ENCODE measurements around the gene PLEK. TPM values are rescaled to one million over a fixed set of nuclear protein-coding genes. Genes with fewer than 3 reads are reported as not detected.

The PLEK gene
- total and polyA plus RNA-seq, 4 donors = 2.6 to 40.6 (median 4.6) TPM

- H3K4me1 ChIP-seq (ENCODE audit: control insufficient read depth in 4 of 4, insufficient read depth in 4 of 4, low read length in 3 of 4) = no peaks in the 10 kb centered on the region
- peaks cover 0 to 5% (median 0%) of the 10 kb centered on the region in 4 donors for H3K27me3 ChIP-seq (ENCODE audit: control insufficient read depth in 4 of 4, insufficient read depth in 4 of 4, low read length in 3 of 4)
- no peaks in the 10 kb centered on the region for H3K36me3 ChIP-seq (ENCODE audit: control insufficient read depth in 4 of 4, insufficient read depth in 3 of 4, low read depth in 1 of 4, low read length in 3 of 4)
- no peak for DNase-seq (ENCODE audit: low spot score)
- H3K27ac ChIP-seq (ENCODE audit: low read depth in 1 of 2, low read length in 2 of 2) = no peak overlapping the region
- TF ChIP-seq REST (IDR thresholded peaks at IDR 0.05) = no peak
- no peak for TF ChIP-seq MAX (IDR thresholded peaks at IDR 0.05)
- TF ChIP-seq TAF1 (conservative IDR thresholded peaks at IDR 0.05) = no peak
- no peak for TF ChIP-seq ATF3 (IDR thresholded peaks at IDR 0.05)
- no peak for TF ChIP-seq ZBTB33 (IDR thresholded peaks at IDR 0.05)
- TF ChIP-seq JUND (IDR thresholded peaks at IDR 0.05) = no peak
- no peak for TF ChIP-seq FOXA2 (IDR thresholded peaks at IDR 0.05)
- TF ChIP-seq YY1 (IDR thresholded peaks at IDR 0.05) = no peak
- no peak for TF ChIP-seq EGR1 (IDR thresholded peaks at IDR 0.05; ENCODE audit: low read depth in 2 of 2)
- TF ChIP-seq GABPA (IDR thresholded peaks at IDR 0.05 in 1 of 2, conservative IDR thresholded peaks at IDR 0.05 in 1 of 2) = no peak
- TF ChIP-seq SP1 (IDR thresholded peaks at IDR 0.05) = no peak
- no peak for TF ChIP-seq CTCF (IDR thresholded peaks at IDR 0.05; ENCODE audit: low read depth, low read length, missing input control)
- no peak for TF ChIP-seq NR2F2 (IDR thresholded peaks at IDR 0.05)
- TF ChIP-seq FOXA1 (IDR thresholded peaks at IDR 0.05) = no peak
- TF ChIP-seq RXRA (IDR thresholded peaks at IDR 0.05) = no peak
- TF ChIP-seq HNF4A (conservative IDR thresholded peaks at IDR 0.05) = no peak
- TF ChIP-seq RAD21 (IDR thresholded peaks at IDR 0.05) = no peak
- no peak for TF ChIP-seq HNF4G (IDR thresholded peaks at IDR 0.05)
- WGBS = 88% methylated on average over 1 of the region's 1 CpG
- H3K9me3 ChIP-seq (ENCODE audit: control insufficient read depth in 4 of 4, low read length in 3 of 4) = no peaks in the 10 kb centered on the region
- no peak overlapping the region for H3K9ac ChIP-seq (ENCODE audit: low read depth in 1 of 2, low read length in 2 of 2)
- H3K4me3 ChIP-seq (ENCODE audit: low read depth in 1 of 3, low read length in 3 of 3) = no peak overlapping the region
Observed at GRCh38 chr2:68336192-68336591, 28.9 kb upstream of the PLEK start.
